D721Med (cell line): ENCODE data around the gene PRAC2.

Source experiments
- DNase-seq: peaks from one replicate; pipeline ENCODE4 v3.0.0; 2011; ENCODE audit warnings: low spot score; ENCODE audit not compliant: insufficient read length
- FAIRE-seq: peaks from 2 replicates; lab custom pipeline; 2011; peaks lifted over from hg19 to GRCh38; lab: Jason Lieb, UNC
- TF ChIP-seq, protein P1 (sequence below): IDR thresholded peaks from 2 replicates; pipeline ENCODE4 v1.5.1; 2012; ENCODE audit warnings: mild to moderate bottlenecking, control low read depth; ENCODE audit not compliant: insufficient read depth; ENCODE audit errors: missing control alignments

PRAC2 gene

DNA sequence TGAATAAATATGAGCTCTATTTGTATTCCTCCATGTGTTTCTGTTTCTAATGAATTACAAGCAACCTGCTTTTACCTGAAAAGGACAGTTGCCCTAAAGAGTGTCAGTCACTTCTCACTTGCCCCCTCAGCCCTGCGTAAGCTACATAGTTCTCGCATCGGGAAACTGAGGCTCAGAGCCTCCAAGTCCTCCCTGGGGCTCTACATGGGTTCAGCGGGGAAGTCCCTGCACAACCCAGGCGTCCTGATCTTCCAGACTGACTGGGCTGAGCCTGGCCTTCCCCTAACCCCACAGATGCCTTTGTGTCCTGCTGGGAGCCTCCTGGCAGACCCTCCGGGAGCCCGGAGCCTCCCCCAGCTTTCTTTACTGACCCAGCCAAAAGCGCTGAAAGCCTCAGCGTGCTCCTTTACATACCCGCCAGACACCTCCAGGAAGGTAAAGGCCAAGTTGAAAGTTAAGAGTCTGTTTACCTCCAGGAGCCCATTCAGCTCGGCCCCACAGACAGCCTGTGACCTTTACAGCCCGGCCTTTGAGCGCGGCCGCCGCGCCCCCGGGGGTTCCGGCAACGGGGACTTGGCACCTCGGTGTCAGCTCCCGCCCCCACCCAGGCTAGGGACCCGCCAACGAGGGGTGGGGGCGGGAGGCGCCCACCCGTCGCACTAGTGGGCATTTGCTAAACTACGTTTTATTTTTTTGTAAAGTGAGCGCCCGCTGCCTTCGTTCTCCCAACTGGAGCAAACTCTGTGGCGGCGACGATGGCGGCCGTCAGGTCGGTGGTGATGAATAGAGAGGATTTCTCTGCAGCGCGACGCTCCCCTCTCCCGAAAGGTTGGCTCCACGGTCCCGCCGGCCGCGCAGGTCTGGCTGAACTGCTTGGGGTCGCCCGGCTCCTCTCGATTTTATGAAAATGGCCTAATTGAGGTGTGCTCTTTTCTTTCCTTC, 10.0 kb downstream of the PRAC2 start:
- TF ChIP-seq, protein P1, sequence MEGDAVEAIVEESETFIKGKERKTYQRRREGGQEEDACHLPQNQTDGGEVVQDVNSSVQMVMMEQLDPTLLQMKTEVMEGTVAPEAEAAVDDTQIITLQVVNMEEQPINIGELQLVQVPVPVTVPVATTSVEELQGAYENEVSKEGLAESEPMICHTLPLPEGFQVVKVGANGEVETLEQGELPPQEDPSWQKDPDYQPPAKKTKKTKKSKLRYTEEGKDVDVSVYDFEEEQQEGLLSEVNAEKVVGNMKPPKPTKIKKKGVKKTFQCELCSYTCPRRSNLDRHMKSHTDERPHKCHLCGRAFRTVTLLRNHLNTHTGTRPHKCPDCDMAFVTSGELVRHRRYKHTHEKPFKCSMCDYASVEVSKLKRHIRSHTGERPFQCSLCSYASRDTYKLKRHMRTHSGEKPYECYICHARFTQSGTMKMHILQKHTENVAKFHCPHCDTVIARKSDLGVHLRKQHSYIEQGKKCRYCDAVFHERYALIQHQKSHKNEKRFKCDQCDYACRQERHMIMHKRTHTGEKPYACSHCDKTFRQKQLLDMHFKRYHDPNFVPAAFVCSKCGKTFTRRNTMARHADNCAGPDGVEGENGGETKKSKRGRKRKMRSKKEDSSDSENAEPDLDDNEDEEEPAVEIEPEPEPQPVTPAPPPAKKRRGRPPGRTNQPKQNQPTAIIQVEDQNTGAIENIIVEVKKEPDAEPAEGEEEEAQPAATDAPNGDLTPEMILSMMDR, result no peak
- no peak for FAIRE-seq
- DNase-seq, result no peak

DNA sequence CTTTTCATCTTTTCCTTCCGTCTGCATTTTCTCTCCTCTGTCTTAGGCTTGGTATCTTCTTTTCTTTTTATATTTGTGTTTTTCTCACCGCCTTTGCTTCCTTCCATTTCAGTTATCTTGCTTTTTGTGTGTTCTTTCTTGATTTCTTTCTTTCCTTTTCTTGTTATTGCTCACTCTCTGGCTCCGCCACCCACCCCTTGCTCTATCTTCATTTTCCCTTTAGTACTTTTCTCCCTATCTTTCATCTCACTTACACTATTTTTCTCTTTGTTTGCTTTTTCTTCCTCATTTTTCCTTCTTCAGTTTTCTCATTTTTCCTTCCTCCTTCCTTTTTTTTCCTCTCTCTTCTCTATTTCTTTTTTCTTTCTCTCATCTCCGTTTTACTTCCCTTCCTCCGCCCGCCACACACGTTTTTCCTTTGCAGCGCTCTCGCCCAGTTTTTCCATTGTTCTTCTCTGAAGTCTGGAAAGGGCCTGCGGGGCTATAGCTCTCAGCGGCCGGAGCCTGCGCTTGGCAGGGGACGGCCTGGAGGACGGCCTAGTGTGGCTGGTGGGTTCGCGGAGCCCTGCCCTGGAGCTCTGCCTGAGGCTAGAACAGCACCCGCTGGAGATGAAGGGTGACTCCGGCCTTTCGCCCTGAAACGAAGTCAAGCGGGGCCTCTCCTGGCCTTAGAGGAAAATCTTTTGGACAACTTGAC, 10.8 kb downstream of the PRAC2 start:
- FAIRE-seq (no peak), DNase-seq (no peak)
- TF ChIP-seq, protein P1, result no peak

DNA sequence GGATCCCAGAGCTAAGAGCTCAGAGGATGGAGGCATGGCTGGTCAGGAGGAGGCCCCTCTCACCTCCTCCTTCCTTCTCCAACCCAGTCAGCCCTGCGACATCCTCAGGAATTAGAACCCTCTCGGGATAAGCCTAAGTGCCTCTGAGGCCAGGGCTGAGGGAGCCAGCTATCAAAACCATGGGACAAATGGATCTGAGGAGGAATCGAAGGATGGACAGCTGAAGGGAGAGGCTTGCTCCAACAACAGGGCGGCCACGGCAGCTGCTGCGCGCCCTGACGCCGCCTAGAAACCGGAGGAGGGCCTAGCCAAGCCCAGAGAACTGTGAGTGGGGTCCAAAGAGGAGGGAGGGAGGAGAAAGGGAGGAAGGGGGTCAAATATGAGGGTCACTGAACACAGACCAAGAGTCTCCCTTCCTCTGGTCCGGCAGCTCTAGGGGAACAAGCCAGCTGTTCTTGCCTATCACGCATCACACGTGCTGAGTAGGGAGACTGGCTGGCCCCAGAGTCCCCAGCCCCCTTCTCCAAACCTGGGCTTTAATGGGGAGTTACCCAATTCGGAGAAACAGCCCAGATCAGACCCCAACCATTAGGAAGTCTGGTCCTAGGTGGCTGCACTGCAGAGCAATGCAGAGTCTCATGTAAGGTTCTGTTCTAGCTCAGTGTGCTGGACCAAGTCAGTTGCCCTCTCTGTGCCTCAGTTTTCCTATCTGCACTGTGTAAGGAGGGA, 11.5 kb downstream of the PRAC2 start:
- FAIRE-seq (no peak), DNase-seq (no peak)
- TF ChIP-seq, protein P1, result no peak

DNA sequence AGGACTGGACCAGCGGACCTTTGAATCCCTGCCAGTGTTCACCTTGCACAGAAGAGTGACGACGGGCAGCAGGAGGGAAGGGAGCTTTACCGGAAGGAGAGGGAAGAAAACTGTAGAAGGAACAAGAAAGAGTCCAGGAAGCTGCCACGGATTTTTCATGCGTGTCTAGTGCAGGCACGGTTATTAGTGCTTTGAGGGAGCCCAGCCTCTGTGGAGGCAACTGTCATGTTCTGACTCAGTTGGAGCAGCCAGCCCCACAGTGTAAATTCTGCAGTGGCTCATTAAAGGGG, 12.0 kb downstream of the PRAC2 start:
- FAIRE-seq (no peak), DNase-seq (no peak)
- TF ChIP-seq, protein P1, result no peak

DNA sequence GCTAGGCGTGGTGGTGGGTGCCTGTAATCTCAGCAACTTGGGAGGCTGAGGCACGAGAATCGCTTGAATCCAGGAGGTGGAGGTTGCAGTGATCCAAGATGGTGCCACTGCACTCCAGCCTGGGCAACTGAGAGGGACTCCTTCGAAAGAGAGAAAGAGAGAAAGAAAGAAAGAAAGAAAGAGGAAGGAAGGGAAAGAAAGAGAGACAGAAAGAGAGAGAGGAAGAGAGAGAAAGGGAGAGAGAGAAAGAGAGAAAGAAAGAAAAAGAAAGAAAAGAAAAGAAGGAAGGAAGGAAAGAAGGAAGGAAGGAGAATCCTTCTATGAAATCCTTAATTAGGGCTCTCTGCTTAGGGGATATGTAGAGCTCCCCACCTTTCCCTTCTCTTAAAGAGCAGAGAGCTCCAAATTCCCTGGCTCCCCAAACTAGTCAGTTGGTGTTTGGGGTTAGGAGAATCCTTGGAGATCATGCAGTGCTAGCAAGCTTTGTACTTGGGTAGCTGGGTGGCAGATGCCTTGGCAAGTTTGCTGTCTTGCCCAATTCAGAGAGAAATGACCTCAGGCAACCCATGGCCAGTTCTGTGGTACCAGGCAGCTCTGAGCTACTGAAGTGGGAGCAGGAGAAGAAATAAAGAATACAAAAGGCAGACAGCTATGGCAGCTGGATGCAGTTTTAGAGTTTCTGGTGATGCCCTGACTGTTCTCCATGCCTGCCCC, 14.5 kb downstream of the PRAC2 start:
- FAIRE-seq (no peak), DNase-seq (no peak)
- TF ChIP-seq, protein P1, result no peak

DNA sequence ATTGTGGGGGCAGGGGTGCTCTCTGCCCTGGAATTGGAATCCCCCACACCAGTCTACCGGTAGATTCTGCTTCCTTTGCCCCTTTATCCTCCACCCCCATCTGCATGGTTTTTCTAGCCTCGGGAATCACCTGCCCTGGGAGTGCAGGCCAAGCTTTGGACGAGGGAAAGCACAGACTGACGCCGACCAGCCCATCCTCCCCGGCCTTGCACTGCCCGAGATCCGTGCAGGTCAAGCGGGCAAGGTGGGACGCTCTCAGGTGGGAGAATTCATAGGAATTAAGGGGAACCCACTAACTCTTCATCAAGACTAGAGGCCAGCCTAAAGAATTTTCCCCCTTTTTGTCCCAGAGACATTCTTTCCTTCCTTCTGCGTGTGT, 15.4 kb downstream of the PRAC2 start:
- DNase-seq (no peak), FAIRE-seq (no peak)
- TF ChIP-seq, protein P1, result no peak
